Naive thymus-derived CD4-positive, alpha-beta T cell (primary cell): ENCODE data around the gene KCNMB2. TPM values are rescaled to one million over a fixed set of nuclear protein-coding genes. Genes with fewer than 3 reads are reported as not detected.

Experiments used
- ATAC-seq: fragments of 150-1000 bp; cut with Tn5 transposase; 2 replicates; pipeline ENCODE4 v1.10.0; 2021; ENCODE audit warnings: mild to moderate bottlenecking, moderate library complexity
- CTCF ChIA-PET: fragments of 350-600 bp; sonication (Branson Sonifier 250); formaldehyde crosslinking; loops from one replicate; lab custom pipeline; 2021; ENCODE audit warnings: antibody characterized with exemption; lab: Charles Lee
- POLR2A ChIA-PET: fragments of 350-600 bp; sonication (Branson Sonifier 250); formaldehyde crosslinking; loops from one replicate; lab custom pipeline; 2021; ENCODE audit warnings: antibody characterized with exemption, inconsistent platforms; lab: Charles Lee
- DNase-seq, 9 donors: peaks; one replicate each; pipeline versions ENCODE4 v3.0.0 to v3.0.0-alpha.2; 2020 to 2022; ENCODE audit warnings: mixed read lengths in 1 of 9
- H3K27ac ChIP-seq: one replicate; pipeline ENCODE4 v1.7.0; 2013; ENCODE audit warnings: mild to moderate bottlenecking, low read depth, low read length, moderate library complexity
- H3K27me3 ChIP-seq, 2 donors: one replicate each; pipeline ENCODE4 v1.7.0; 2013; ENCODE audit warnings: low read length in 2 of 2, mild to moderate bottlenecking in 2 of 2, moderate library complexity in 2 of 2; ENCODE audit not compliant: control insufficient read depth in 2 of 2, insufficient read depth in 2 of 2
- H3K36me3 ChIP-seq, 3 experiments: 1 replicate in 2 of 3; 2 replicates in 1 of 3; pipeline ENCODE4 v1.7.0; 2013; ENCODE audit warnings: low read length in 3 of 3, mild to moderate bottlenecking in 3 of 3, moderate library complexity in 1 of 3; ENCODE audit not compliant: insufficient read depth in 3 of 3, control insufficient read depth in 2 of 3
- H3K4me1 ChIP-seq, 2 donors: one replicate each; pipeline ENCODE4 v1.7.0; 2013; ENCODE audit warnings: low read length in 2 of 2, mild to moderate bottlenecking in 2 of 2, moderate library complexity in 1 of 2; ENCODE audit not compliant: control insufficient read depth in 2 of 2, insufficient read depth in 2 of 2
- H3K4me3 ChIP-seq: 2 replicates; pipeline ENCODE4 v1.7.0; 2013; ENCODE audit warnings: mild to moderate bottlenecking, low read length
- H3K9me3 ChIP-seq, 3 experiments: 1 replicate in 2 of 3; 2 replicates in 1 of 3; pipeline ENCODE4 v1.7.0; 2013; ENCODE audit warnings: low read length in 3 of 3; ENCODE audit not compliant: control insufficient read depth in 2 of 3
- H3K27ac Mint-ChIP-seq, 9 donors: one replicate each; pipeline ENCODE4 v1.8.0; 2020 to 2022; ENCODE audit warnings: mixed read lengths in 9 of 9, mild to moderate bottlenecking in 8 of 9, moderate library complexity in 5 of 9, inconsistent platforms in 2 of 9
- H3K27me3 Mint-ChIP-seq, 5 donors: one replicate each; pipeline ENCODE4 v1.8.0; 2021 to 2022; ENCODE audit warnings: mixed read lengths in 5 of 5, mild to moderate bottlenecking in 1 of 5
- H3K36me3 Mint-ChIP-seq, 5 donors: one replicate each; pipeline ENCODE4 v1.8.0; 2020 to 2022; ENCODE audit warnings: mixed read lengths in 5 of 5, mild to moderate bottlenecking in 3 of 5, inconsistent platforms in 1 of 5
- H3K4me1 Mint-ChIP-seq, 7 donors: one replicate each; pipeline ENCODE4 v1.8.0; 2020 to 2022; ENCODE audit warnings: mixed read lengths in 7 of 7, mild to moderate bottlenecking in 3 of 7, inconsistent platforms in 1 of 7
- H3K4me3 Mint-ChIP-seq, 10 donors: one replicate each; pipeline ENCODE4 v1.8.0; 2020 to 2022; ENCODE audit warnings: mild to moderate bottlenecking in 10 of 10, mixed read lengths in 10 of 10, moderate library complexity in 6 of 10, inconsistent platforms in 2 of 10
- H3K9me3 Mint-ChIP-seq, 11 donors: one replicate each; pipeline ENCODE4 v1.8.0; 2020 to 2022; ENCODE audit warnings: mixed read lengths in 11 of 11, mild to moderate bottlenecking in 4 of 11, inconsistent platforms in 1 of 11, moderate library complexity in 1 of 11
- intact Hi-C, 2 donors: fragments of 100-400 bp; cut with micrococcal nuclease; formaldehyde crosslinking; loops; one replicate each; pipeline ENCODE4 v1.15.1; 2023
- polyA plus RNA-seq, 2 donors: library from polyadenylated mRNA; unstranded; fragments of 300-500 nt; fragmentation: Illumina TruSeq; gene quantifications; one replicate each; pipeline ENCODE4 v1.2.3, GENCODE V29; 2021
- total RNA-seq, 6 experiments: library from RNA in 5 of 6; stranded (reverse) in 5 of 6; gene quantifications; 1 replicate in 5 of 6; 2 replicates in 1 of 6; pipeline ENCODE4 v1.2.3 and lab custom pipeline; 2021 to 2026

KCNMB2 gene
- total and polyA plus RNA-seq, 7 experiments from 2014 or later: not detected

DNA sequence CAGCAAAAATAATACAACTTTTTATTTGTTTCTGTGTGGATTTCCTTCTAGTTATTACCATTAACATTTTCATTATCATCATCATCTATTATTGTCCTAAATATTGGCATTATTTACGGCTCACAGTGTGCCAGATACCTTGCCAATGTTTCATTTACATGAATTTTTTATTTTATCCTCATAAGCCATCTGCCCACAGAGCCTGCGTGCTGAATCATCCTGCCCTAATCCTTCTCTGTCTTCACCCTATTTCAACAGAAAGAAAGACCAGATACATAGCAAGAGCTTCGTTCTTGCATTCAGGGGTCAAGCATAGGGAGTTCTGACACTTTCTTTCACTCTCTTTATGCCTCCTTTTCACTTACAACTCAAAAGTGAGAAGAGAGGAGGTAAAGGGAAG, 82.0 kb downstream of the KCNMB2 start:
- Mint-ChIP-seq H3K4me3 (no peak overlapping the region), H3K9me3 (peaks cover 0 to 8% (median 3%) of the 10 kb centered on the region in 11 donors), H3K27ac (no peak overlapping the region), H3K27me3 (peaks cover 0 to 18% (median 0%) of the 10 kb centered on the region in 5 donors), H3K4me1 (no peaks in the 10 kb centered on the region), H3K36me3 (no peaks in the 10 kb centered on the region)
- ATAC-seq: no peak
- CTCF ChIA-PET: no interaction called here
- H3K4me3 ChIP-seq: no peak overlapping the region
- H3K27ac ChIP-seq: no peak overlapping the region
- DNase-seq: no peak
- POLR2A ChIA-PET: no interaction called here
- no peaks in the 10 kb centered on the region for H3K9me3 ChIP-seq
- H3K4me1 ChIP-seq: no peaks in the 10 kb centered on the region
- no peaks in the 10 kb centered on the region for H3K27me3 ChIP-seq
- intact Hi-C loops: no loop called here
- no peaks in the 10 kb centered on the region for H3K36me3 ChIP-seq

DNA sequence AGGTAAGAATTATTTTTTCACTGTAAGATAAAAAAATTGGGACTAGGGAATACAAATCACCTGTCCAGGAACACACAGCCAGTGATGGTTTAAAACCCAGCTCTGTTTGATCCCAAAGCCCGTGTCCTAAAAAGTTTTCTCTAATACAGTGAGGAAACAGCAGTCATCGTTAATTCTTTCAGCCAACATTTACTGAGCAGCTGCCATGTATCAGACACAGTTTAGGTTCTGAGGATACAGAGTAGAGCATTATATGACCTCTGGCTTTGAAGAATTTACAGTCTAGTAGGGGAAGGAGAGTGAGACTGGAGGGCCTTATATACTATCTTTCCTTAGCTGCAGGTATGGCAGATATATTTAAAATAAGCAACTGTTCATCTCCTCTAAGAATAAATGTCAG, 82.7 kb downstream of the KCNMB2 start:
- Histone ChIP-seq H3K27me3 (no peaks in the 10 kb centered on the region), H3K4me1 (no peaks in the 10 kb centered on the region), H3K9me3 (no peaks in the 10 kb centered on the region), H3K27ac (no peak overlapping the region), H3K36me3 (no peaks in the 10 kb centered on the region), H3K4me3 (no peak overlapping the region)
- Mint-ChIP-seq H3K4me3 (no peak overlapping the region), H3K36me3 (no peaks in the 10 kb centered on the region), H3K27ac (no peak overlapping the region), H3K27me3 (peaks cover 0 to 11% (median 0%) of the 10 kb centered on the region in 5 donors), H3K9me3 (peaks cover 0 to 4% (median 0%) of the 10 kb centered on the region in 11 donors), H3K4me1 (no peaks in the 10 kb centered on the region)
- DNase-seq (no peak), ATAC-seq (no peak)
- ChIA-PET POLR2A (no interaction called here), CTCF (no interaction called here)
- intact Hi-C loops: no loop called here

DNA sequence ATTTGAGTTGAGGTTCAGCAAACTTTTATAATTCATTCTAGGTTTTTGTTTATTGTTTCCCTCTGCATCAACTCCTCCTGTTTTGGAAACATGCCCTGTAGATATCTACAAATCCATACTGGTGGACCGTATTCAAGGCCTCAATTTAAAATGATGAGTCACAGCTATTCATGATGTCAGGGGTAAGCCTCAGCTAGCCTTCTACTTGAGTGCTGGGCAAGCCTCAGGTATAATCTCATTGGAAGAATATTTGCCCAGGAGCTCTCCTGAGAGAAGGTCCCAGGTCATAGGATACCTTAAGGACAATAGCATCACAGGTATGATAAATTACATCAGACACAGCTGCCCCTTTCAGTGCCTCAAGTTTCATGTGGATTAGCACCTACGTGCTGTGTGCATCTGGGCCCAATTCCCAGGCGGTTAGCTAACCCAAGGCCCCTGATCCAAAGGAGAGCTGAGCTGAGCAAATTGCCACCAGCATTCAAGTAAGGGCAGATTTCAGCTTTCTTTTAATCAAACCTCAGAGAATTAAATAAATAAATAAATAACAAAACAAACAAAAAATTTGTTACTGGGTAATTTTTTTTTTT, 87.5 kb downstream of the KCNMB2 start:
- Mint-ChIP-seq H3K4me1 (no peaks in the 10 kb centered on the region), H3K4me3 (no peak overlapping the region), H3K36me3 (no peaks in the 10 kb centered on the region), H3K27ac (no peak overlapping the region), H3K27me3 (peaks cover 0 to 3% (median 0%) of the 10 kb centered on the region in 5 donors), H3K9me3 (no peaks in the 10 kb centered on the region)
- Histone ChIP-seq H3K4me1 (no peaks in the 10 kb centered on the region), H3K27me3 (no peaks in the 10 kb centered on the region), H3K4me3 (no peak overlapping the region), H3K9me3 (no peaks in the 10 kb centered on the region), H3K27ac (no peak overlapping the region), H3K36me3 (no peaks in the 10 kb centered on the region)
- CTCF ChIA-PET: no interaction called here
- ATAC-seq: no peak
- intact Hi-C loops: no loop called here
- no peak for DNase-seq
- POLR2A ChIA-PET: no interaction called here

DNA sequence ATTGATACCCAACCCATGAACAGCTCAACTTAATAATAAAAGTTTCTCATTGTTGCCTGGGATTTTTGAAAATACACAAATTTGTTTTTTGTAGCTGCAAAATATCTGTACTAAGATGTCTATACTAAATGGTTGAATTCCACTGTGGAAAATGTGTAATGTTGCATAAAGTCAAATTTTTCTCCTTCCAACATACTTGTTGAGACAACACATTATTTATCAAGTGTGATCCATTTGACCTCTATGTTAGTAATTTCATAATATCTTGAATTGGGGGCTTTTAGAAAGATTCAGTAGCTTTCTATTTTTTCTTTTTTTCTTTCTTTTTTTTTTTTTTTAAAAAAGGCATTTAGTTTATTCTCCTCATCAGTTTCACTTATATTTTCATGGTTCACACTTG, 88.0 kb downstream of the KCNMB2 start:
- intact Hi-C loops: no loop called here

DNA sequence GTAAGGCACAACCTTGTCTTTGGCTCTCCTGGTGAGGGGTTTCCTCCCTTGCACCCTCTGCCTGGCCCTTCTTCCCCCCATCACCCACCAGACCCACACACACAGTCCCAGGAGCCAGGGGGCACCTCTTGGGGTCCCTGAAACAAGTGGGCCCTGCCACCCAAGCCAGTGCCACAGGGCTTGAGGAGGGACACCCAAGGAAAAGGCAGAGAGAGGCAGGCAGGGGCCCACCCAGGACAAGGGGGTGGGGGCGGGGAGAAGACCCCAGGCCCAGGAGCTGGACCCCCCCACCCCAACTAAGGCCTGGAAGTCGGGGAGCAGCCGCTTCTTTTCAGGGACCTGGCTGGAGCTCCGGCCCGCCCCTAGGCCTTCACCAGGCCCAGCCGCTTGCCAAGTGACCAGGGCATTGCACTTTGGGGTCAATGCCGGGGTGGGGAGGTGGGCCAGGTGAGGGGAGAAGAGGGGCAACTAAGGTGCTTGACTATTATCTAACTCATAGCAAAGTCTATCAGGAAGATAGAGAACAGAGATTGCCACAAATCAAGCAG, 88.9 kb downstream of the KCNMB2 start:
- no peaks in the 10 kb centered on the region for H3K4me1 ChIP-seq
- intact Hi-C loops: no loop called here
- no peaks in the 10 kb centered on the region for H3K27me3 ChIP-seq
- POLR2A ChIA-PET: no interaction called here
- H3K36me3 Mint-ChIP-seq: no peaks in the 10 kb centered on the region
- H3K9me3 ChIP-seq: no peaks in the 10 kb centered on the region
- DNase-seq (no peak), ATAC-seq (no peak)
- H3K4me3 ChIP-seq: no peak overlapping the region
- H3K27ac ChIP-seq: no peak overlapping the region
- no peak overlapping the region for H3K4me3 Mint-ChIP-seq
- peaks cover 0 to 7% (median 0%) of the 10 kb centered on the region in 5 donors for H3K27me3 Mint-ChIP-seq
- H3K36me3 ChIP-seq: no peaks in the 10 kb centered on the region
- H3K9me3 Mint-ChIP-seq: no peaks in the 10 kb centered on the region
- H3K4me1 Mint-ChIP-seq: no peaks in the 10 kb centered on the region
- CTCF ChIA-PET: no interaction called here
- H3K27ac Mint-ChIP-seq: no peak overlapping the region

More for the DNA sequence above, 88.0 kb downstream of the KCNMB2 start:
- H3K4me3 Mint-ChIP-seq: no peak overlapping the region
- H3K4me3 ChIP-seq: no peak overlapping the region
- no peaks in the 10 kb centered on the region for H3K4me1 Mint-ChIP-seq
- no peaks in the 10 kb centered on the region for H3K9me3 Mint-ChIP-seq
- ChIA-PET CTCF (no interaction called here), POLR2A (no interaction called here)
- ATAC-seq (no peak), DNase-seq (no peak)
- no peak overlapping the region for H3K27ac ChIP-seq
- no peaks in the 10 kb centered on the region for H3K4me1 ChIP-seq
- no peaks in the 10 kb centered on the region for H3K27me3 ChIP-seq
- H3K9me3 ChIP-seq: no peaks in the 10 kb centered on the region
- H3K27ac Mint-ChIP-seq: no peak overlapping the region
- H3K36me3 Mint-ChIP-seq: no peaks in the 10 kb centered on the region
- peaks cover 0 to 7% (median 0%) of the 10 kb centered on the region in 5 donors for H3K27me3 Mint-ChIP-seq
- no peaks in the 10 kb centered on the region for H3K36me3 ChIP-seq

DNA sequence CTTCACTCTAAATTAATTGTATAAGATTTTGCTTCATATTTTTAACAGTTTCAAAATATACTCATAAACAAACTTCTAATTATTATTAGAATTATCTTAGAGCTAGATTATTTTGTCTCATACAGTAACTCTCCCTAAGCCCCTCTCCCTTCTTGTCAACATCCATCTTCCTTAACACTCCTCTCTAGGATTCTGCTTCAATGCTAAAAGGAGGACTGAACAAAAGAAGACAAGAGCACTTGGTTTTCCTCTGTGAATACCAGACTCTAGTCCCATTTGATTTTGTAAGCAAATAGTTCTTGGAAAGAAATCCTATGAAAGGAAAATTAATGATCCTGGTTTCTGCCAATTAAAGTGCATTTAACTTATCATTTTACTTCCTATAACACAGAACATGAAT, 91.8 kb downstream of the KCNMB2 start:
- H3K27ac Mint-ChIP-seq: no peak overlapping the region
- ATAC-seq: no peak
- Histone ChIP-seq H3K36me3 (no peaks in the 10 kb centered on the region), H3K4me3 (no peak overlapping the region), H3K27ac (no peak overlapping the region), H3K9me3 (no peaks in the 10 kb centered on the region), H3K27me3 (no peaks in the 10 kb centered on the region), H3K4me1 (no peaks in the 10 kb centered on the region)
- ChIA-PET CTCF (no interaction called here), POLR2A (no interaction called here)
- peaks cover 0 to 10% (median 0%) of the 10 kb centered on the region in 5 donors for H3K27me3 Mint-ChIP-seq
- DNase-seq: no peak
- H3K4me3 Mint-ChIP-seq: no peak overlapping the region
- no peaks in the 10 kb centered on the region for H3K36me3 Mint-ChIP-seq
- H3K4me1 Mint-ChIP-seq: no peaks in the 10 kb centered on the region
- intact Hi-C loops: no loop called here
- peaks cover 0 to 9% (median 0%) of the 10 kb centered on the region in 11 donors for H3K9me3 Mint-ChIP-seq
